ENCODE data around the gene ACAD9.

Gene ACAD9

GRCh38 chr3:128935922-128936321, 56.5 kb downstream of the ACAD9 start:
- no peak for ATAC-seq

- ATAC-seq, result no peak
Measured at GRCh38 chr3:128936341-128936740, 56.9 kb downstream of the ACAD9 start.

DNA sequence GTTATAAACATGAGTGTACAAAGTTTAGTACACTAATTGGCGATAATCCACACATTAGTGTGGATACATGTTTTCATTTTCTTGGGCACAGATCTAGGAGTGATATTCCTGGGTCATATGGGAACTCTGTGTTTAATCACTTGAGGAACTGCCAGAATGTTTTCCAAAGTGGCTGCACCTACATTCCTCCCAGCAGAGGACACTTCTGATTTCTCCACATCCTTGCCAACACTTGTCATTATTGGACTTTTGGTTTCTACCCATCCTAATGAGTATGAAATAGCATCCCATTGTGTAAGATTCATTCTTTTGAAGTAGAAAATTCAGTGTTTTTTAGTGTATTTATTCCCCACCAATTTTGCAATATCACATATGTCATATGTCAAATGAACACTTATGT, 60.8 kb downstream of the ACAD9 start:
- ATAC-seq, result no peak

DNA sequence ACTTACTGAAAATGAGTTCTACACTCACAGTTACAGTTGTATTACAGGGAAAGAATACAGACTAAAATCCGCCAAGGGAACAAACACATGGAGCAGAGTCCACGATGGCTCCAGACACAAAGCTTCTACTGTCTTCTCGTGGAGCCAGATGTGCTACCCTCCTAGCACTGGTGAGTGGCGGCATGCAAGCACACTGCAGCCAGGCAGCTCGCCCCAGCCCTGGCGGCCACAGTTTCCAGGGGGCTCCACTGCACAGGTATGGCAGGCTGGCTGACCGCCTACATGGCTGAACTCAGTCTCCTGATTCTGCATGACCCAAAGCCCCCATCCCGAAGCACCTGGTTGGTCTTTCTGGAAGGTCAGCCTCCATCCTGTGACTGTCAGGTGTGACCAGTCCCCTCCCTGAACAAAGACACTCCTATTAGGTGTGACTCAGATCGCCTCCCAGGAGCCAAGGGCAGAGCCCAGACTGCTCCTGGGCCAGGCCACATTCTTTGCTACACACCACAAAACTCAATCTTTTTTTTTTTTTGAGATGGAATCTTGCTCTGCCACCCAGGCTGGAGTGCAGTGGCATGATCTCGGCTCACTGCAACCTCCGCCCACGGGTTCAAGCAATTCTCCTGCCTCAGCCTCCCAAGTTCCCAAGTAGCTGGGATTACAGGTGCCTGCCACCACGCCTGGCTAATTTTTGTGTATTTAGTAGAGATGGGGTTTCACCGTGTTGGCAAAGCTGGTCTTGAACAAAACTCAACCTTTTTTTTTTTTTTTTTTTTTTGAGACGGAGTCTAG, 62.9 kb downstream of the ACAD9 start:
- ATAC-seq, result no peak

DNA sequence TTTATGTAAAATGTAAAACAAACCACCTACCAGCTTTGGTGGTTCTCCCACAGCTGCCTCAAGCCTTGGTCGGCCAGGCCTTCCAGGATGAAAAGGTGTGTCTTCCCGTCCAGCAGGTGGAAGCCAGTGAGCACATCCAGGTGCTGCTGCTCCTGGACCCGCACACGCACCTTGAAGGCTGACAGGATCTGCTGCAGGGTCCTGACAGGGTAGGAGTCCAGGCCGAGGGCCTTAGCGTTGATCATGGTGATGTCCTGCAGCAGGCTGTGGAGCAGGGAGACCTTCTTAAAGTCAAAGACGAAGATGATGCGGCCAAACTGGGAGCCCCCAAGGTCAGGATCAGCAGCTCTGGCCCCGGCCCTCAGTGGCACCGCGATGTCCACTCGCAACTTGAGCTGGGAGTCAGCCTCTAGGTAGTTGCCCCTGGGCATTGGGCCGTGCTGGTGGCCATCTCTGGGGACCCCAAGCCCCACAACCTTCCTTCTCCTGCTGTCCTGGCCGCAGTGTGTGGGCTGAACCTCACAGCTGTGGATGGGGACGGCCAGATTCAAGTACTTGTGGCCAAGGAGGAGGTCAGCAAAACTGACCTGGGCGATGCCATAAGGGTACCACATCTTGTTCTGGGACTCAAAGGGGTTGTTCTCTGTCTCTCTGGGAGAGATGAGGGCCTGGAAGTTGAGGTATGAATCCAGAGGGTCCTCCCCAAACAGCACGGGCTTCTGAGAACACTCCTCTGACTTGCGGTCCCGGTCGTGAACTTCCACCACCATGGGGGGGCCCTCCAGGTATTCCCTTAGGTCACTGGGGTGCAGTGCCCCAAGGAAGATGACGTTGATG, 65.8 kb downstream of the ACAD9 start:
- ATAC-seq, result no peak

GRCh38 chr3:128945878-128946175, 66.4 kb downstream of the ACAD9 start:
- no peak for ATAC-seq

GRCh38 chr3:128946411-128946810, 67.0 kb downstream of the ACAD9 start:
- no peak for ATAC-seq

DNA sequence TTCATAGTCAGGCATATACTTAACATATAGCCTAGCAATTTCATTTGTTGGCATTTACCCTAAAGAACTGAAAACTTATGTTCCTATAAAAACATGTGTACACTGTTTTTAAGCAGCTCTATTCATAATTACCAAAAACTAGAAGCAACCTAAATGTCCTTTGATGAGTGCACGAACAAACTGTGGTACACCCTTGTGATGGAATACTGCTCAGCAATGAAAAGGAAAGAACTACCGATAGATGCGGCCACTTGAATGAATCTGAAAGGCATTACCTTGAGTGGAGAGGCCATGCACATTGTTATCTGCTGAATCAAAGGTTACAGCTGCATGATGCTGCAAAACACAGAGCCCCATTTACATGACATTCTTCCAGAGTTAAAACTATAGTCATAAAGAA, 69.7 kb downstream of the ACAD9 start:
- no peak for ATAC-seq

DNA sequence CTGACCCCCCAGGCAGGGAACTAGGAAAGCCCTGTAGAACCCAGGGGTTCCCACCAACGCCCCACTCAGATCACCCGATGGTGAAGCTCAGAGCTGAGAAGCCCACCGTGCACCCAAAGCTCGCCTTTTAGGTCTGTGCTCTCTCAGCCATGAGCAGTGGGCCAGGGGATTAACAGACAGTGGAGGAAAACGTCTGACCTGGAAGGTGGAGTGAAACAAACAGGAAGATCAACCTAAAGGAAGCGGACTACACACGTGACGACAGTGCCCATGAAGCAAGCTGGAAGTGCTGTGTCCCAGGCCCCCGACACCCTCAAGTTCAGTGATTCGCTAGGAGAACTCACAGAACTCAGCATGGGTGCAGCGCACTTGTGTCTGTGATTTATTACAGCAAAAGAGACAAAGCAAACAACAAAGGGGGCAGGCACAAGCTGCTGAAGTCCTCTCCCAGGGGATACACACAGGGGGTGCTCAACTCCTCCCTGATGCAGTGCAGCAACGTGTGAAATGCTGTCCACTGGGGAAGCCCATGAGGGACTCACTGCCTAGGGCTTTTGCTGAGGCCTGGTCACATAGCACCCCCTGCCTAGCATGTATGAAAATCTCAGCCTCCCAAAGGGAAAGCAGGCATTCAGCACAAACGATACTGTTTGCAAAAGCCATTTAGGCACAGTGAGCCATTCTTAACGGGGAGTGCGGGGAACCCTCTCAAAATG, 71.0 kb downstream of the ACAD9 start:
- ATAC-seq, result no peak

GRCh38 chr3:128956440-128956839, 77.0 kb downstream of the ACAD9 start:
- ATAC-seq, result no peak
